Neutrophil (primary cell): Measurements from ENCODE around the gene ACTN3.

Experiments used
- H3K27ac ChIP-seq: fragments of 200-600 bp; sonication (generic); 2 replicates; pipeline ENCODE4 v1.5.1; 2016; ENCODE audit warnings: mild to moderate bottlenecking, moderate library complexity
- H3K27me3 ChIP-seq: fragments of 200-600 bp; sonication (generic); 2 replicates; pipeline ENCODE4 v1.6.0; 2016; ENCODE audit warnings: mild to moderate bottlenecking
- H3K36me3 ChIP-seq: fragments of 200-600 bp; sonication (generic); 2 replicates; pipeline ENCODE4 v1.5.1; 2017
- H3K4me1 ChIP-seq, 2 experiments: fragments of 200-600 bp in 1 of 2; sonication (generic) in 1 of 2; 1 replicate in 1 of 2; 2 replicates in 1 of 2; pipeline versions ENCODE4 v1.5.1 to v1.6.1; 2013 to 2016; ENCODE audit warnings: low read depth in 1 of 2, low read length in 1 of 2, mild to moderate bottlenecking in 1 of 2, moderate library complexity in 1 of 2; ENCODE audit not compliant: control insufficient read depth in 1 of 2, insufficient read depth in 1 of 2
- H3K4me3 ChIP-seq, 2 experiments: fragments of 200-600 bp in 1 of 2; sonication (generic) in 1 of 2; 1 replicate in 1 of 2; 2 replicates in 1 of 2; pipeline ENCODE4 v1.5.1; 2013 to 2016; ENCODE audit warnings: low read depth in 1 of 2, low read length in 1 of 2, mild to moderate bottlenecking in 1 of 2, moderate library complexity in 1 of 2
- H3K9me3 ChIP-seq: fragments of 200-600 bp; sonication (generic); 2 replicates; pipeline ENCODE4 v1.5.1; 2016
- TF ChIP-seq, protein P1 (sequence below): fragments of 200-600 bp; sonication (generic); IDR thresholded peaks from 2 replicates; pipeline ENCODE4 v1.5.1; 2016; ENCODE audit warnings: antibody characterized with exemption

Gene ACTN3

GRCh38 chr11:66595245-66595904 lies 48.7 kb downstream of the ACTN3 start:
- peaks cover 16% of the 10 kb centered on the region for H3K36me3 ChIP-seq
- peak overlapping the region; percentile 14 for H3K27ac ChIP-seq
- H3K4me1 ChIP-seq = peaks cover 15 to 19% of the 10 kb centered on the region in 2 experiments
- no peaks in the 10 kb centered on the region for H3K27me3 ChIP-seq
- no peaks in the 10 kb centered on the region for H3K9me3 ChIP-seq
- TF ChIP-seq, protein P1, sequence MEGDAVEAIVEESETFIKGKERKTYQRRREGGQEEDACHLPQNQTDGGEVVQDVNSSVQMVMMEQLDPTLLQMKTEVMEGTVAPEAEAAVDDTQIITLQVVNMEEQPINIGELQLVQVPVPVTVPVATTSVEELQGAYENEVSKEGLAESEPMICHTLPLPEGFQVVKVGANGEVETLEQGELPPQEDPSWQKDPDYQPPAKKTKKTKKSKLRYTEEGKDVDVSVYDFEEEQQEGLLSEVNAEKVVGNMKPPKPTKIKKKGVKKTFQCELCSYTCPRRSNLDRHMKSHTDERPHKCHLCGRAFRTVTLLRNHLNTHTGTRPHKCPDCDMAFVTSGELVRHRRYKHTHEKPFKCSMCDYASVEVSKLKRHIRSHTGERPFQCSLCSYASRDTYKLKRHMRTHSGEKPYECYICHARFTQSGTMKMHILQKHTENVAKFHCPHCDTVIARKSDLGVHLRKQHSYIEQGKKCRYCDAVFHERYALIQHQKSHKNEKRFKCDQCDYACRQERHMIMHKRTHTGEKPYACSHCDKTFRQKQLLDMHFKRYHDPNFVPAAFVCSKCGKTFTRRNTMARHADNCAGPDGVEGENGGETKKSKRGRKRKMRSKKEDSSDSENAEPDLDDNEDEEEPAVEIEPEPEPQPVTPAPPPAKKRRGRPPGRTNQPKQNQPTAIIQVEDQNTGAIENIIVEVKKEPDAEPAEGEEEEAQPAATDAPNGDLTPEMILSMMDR = no peak
- H3K4me3 ChIP-seq = no peak overlapping the region

- H3K27ac ChIP-seq = no peak overlapping the region
- no peaks in the 10 kb centered on the region for H3K27me3 ChIP-seq
- H3K4me3 ChIP-seq = no peak overlapping the region
- no peaks in the 10 kb centered on the region for H3K9me3 ChIP-seq
- H3K4me1 ChIP-seq = peaks cover 0 to 6% of the 10 kb centered on the region in 2 experiments
- peaks cover 27% of the 10 kb centered on the region for H3K36me3 ChIP-seq
- TF ChIP-seq, protein P1 = no peak
Observed at GRCh38 chr11:66598993-66599392, 52.3 kb downstream of the ACTN3 start.

GRCh38 chr11:66600219-66600618 lies 53.5 kb downstream of the ACTN3 start:
- H3K9me3 ChIP-seq = no peaks in the 10 kb centered on the region
- TF ChIP-seq, protein P1 = no peak
- H3K4me3 ChIP-seq = no peak overlapping the region
- H3K4me1 ChIP-seq = peaks cover 0 to 6% of the 10 kb centered on the region in 2 experiments
- H3K27me3 ChIP-seq = no peaks in the 10 kb centered on the region
- H3K27ac ChIP-seq = peak overlapping the region; percentile 49
- H3K36me3 ChIP-seq = peaks cover 34% of the 10 kb centered on the region

DNA sequence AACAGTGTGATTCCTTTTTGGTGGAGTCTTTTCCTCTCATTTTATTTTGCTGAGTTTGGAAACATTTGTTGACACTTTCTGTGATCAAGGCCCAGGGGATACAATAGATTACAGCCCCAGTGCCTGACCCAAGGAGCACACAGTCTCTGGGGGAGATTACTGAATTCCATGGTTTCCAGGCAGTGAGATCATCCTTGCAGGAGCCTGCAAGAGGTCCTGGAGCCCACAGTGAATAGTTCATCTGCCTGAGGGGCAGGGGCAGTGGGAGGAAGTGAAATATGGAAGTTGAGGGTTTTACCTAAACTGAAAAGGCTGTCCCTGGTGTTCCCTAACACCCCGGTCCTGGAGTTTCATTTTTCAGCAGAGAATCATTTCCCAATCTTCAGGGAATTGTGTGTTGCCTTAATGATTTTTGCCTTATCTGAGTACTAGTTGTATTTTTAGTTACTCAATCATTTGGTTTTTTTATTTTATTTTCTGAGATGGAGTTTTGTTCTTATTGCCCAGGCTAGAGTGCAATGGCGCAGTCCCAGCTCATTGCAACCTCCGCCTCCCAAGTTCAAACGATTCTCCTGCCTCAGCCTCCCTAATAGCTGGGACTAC lies 54.0 kb downstream of the ACTN3 start:
- peak overlapping the region; percentile 49 for H3K27ac ChIP-seq

DNA sequence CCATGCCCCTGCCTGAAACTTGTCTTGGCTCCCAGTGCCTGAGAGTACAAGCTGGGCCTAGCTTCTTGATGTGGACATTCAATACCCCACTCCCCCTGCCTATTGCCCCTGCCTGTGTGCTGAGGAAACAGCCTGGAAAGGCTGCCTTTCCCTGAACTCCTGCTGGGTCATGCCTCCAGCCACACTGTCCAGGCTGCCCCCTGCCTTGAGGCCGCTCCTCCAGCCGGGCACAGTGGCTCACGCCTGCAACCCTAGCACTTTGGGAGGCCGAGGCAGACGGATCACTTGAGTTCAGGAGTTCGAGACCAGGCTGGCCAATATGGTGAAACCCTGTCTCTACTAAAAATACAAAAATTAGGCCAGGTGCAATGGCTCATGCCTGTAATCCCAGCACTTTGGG lies 56.4 kb downstream of the ACTN3 start:
- H3K9me3 ChIP-seq = no peaks in the 10 kb centered on the region
- peaks cover 46% of the 10 kb centered on the region for H3K36me3 ChIP-seq
- peaks cover 0 to 6% of the 10 kb centered on the region in 2 experiments for H3K4me1 ChIP-seq
- no peaks in the 10 kb centered on the region for H3K27me3 ChIP-seq
- TF ChIP-seq, protein P1 = no peak
- H3K4me3 ChIP-seq = no peak overlapping the region
- H3K27ac ChIP-seq = no peak overlapping the region

More for the DNA sequence above, 54.0 kb downstream of the ACTN3 start:
- Histone ChIP-seq H3K36me3 (peaks cover 39% of the 10 kb centered on the region), H3K4me1 (peaks cover 0 to 6% of the 10 kb centered on the region in 2 experiments), H3K9me3 (no peaks in the 10 kb centered on the region), H3K4me3 (no peak overlapping the region), H3K27me3 (no peaks in the 10 kb centered on the region)
- TF ChIP-seq, protein P1 = no peak
